T-cell (primary cell): ENCODE data around the gene TK1. TPM values are rescaled to one million over a fixed set of nuclear protein-coding genes. Genes with fewer than 3 reads are reported as not detected.

Experiments
- ATAC-seq, 4 experiments: fragments of 200-7000 bp in 3 of 4; fragments of 150-1000 bp in 1 of 4; cut with Tn5 transposase; replicated peaks in 1 of 4; 1 replicate in 3 of 4; 2 replicates in 1 of 4; pipeline ENCODE4 v1.10.0; 2021; ENCODE audit warnings: moderate library complexity in 3 of 4, mild to moderate bottlenecking in 2 of 4, moderate number of reproducible peaks in 1 of 4
- CTCF ChIA-PET, 2 donors: fragments of 300-600 bp; sonication (Branson Sonifier 250); formaldehyde crosslinking; loops; one replicate each; lab custom pipeline; 2022; ENCODE audit warnings: antibody characterized with exemption in 2 of 2; lab: Charles Lee
- POLR2A ChIA-PET, 2 donors: fragments of 300-600 bp; sonication (Branson Sonifier 250); formaldehyde crosslinking; loops; one replicate each; lab custom pipeline; 2022; ENCODE audit warnings: antibody characterized with exemption in 2 of 2; lab: Charles Lee
- DNase-seq, 35 experiments: peaks; one replicate each; pipeline versions ENCODE4 v3.0.0 to v3.0.0-alpha.2; 2013 to 2023
- H3K27ac ChIP-seq: one replicate; pipeline ENCODE4 v1.5.1; 2013; ENCODE audit warnings: low read length
- H3K27me3 ChIP-seq, 2 experiments: replicated peaks in 1 of 2; 1 replicate in 1 of 2; 2 replicates in 1 of 2; pipeline versions ENCODE4 v1.6.1 to v1.7.0; 2013; ENCODE audit warnings: low read length in 1 of 2, mixed read lengths in 1 of 2; ENCODE audit not compliant: control insufficient read depth in 2 of 2, insufficient read depth in 2 of 2; ENCODE audit errors: extremely low read depth in 1 of 2
- H3K36me3 ChIP-seq, 2 donors: 1 replicate in 1 of 2; 2 replicates in 1 of 2; pipeline versions ENCODE4 v1.6.1 to v1.7.0; 2013; ENCODE audit warnings: low read length in 1 of 2; ENCODE audit not compliant: control insufficient read depth in 2 of 2, insufficient read depth in 1 of 2; ENCODE audit errors: extremely low read depth in 1 of 2
- H3K4me1 ChIP-seq, 2 experiments: 1 replicate in 1 of 2; 2 replicates in 1 of 2; pipeline versions ENCODE4 v1.6.1 to v1.7.0; 2013; ENCODE audit warnings: low read length in 2 of 2, mixed read lengths in 1 of 2; ENCODE audit not compliant: insufficient read depth in 2 of 2, control insufficient read depth in 1 of 2; ENCODE audit errors: extremely low read depth in 1 of 2
- H3K4me3 ChIP-seq, 2 donors: 1 replicate in 1 of 2; 2 replicates in 1 of 2; pipeline versions ENCODE4 v1.5.1 to v1.7.0; 2013; ENCODE audit warnings: mild to moderate bottlenecking in 2 of 2, low read length in 1 of 2, moderate library complexity in 1 of 2; ENCODE audit not compliant: control insufficient read depth in 1 of 2; ENCODE audit errors: extremely low read depth in 1 of 2
- H3K9me3 ChIP-seq: 2 replicates; pipeline ENCODE4 v1.7.0; 2013
- H3K27ac Mint-ChIP-seq, 2 donors: one replicate each; pipeline ENCODE4 v1.8.0; 2020 to 2021; ENCODE audit warnings: mild to moderate bottlenecking in 2 of 2, mixed read lengths in 2 of 2
- H3K27me3 Mint-ChIP-seq, 2 donors: one replicate each; pipeline ENCODE4 v1.8.0; 2021 to 2022; ENCODE audit warnings: mixed read lengths in 2 of 2
- H3K36me3 Mint-ChIP-seq: one replicate; pipeline ENCODE4 v1.8.0; 2021; ENCODE audit warnings: mixed read lengths
- H3K4me1 Mint-ChIP-seq, 3 donors: one replicate each; pipeline ENCODE4 v1.8.0; 2020 to 2022; ENCODE audit warnings: mixed read lengths in 3 of 3, mild to moderate bottlenecking in 1 of 3
- H3K4me3 Mint-ChIP-seq, 3 donors: one replicate each; pipeline ENCODE4 v1.8.0; 2020 to 2022; ENCODE audit warnings: mild to moderate bottlenecking in 3 of 3, mixed read lengths in 3 of 3, moderate library complexity in 3 of 3
- H3K9me3 Mint-ChIP-seq, 3 donors: one replicate each; pipeline ENCODE4 v1.8.0; 2020 to 2022; ENCODE audit warnings: mixed read lengths in 3 of 3
- WGBS: methylation state at CpG from one replicate; pipeline ENCODE4 v1.1.5; 2013; ENCODE audit warnings: missing lambda C conversion rate; ENCODE audit not compliant: insufficient coverage; 5-methylcytosine and 5-hydroxymethylcytosine counted together
- total RNA-seq, 35 experiments: library from RNA in 6 of 35; stranded (reverse) in 6 of 35; fragments of 120-200 nt in 1 of 35; gene quantifications; one replicate each; pipeline versions ENCODE4 v1.2.1 to v1.2.4 and lab custom pipeline; 2013 to 2026

TK1 gene
- total RNA-seq, 5 donors from 2014 or later (not counting 1 experiment from before 2014, with no cell fraction given) = 1.6 to 3.3 (median 2.2) TPM

DNA sequence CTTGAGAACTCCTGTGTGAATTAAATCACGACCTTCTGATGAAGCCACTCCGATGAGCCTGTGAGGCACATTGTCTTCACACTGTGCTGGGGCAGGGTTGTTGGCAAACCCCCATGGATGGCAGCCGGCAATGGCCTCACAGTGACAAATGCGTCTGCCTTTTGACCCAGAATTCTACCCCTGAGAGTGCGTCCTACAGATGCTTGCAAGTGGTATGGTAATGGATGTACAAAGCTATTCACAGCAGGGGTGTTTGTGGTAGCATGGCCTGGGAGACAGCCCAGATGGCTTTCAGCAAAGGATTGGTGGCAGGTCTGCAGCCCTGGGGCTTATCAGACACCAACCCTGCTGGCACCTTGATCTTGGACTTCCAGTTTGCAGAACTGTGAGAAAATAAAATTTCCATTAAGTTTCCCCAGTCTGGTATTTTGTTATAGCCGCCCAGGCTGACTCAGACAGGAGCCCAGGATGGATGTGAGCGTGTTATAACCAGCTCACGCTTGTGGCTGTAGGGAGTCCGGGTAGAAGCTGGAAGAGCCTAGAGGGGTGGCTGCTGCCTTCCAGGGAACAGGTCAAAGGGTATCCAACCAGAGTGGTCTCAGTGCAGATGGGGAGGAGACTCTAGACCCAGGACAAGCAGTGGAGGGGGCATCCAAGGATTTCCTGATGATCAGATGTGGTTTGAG lies 10.4 kb upstream of the TK1 start:
- H3K27me3 Mint-ChIP-seq = no peaks in the 10 kb centered on the region
- ATAC-seq = no peak
- no peak overlapping the region for H3K27ac ChIP-seq
- H3K27me3 ChIP-seq = no peaks in the 10 kb centered on the region
- no peaks in the 10 kb centered on the region for H3K4me1 ChIP-seq
- H3K36me3 Mint-ChIP-seq = no peaks in the 10 kb centered on the region
- no peak for DNase-seq
- no peaks in the 10 kb centered on the region for H3K9me3 Mint-ChIP-seq
- no peak overlapping the region for H3K4me3 Mint-ChIP-seq
- H3K36me3 ChIP-seq = no peaks in the 10 kb centered on the region
- H3K27ac Mint-ChIP-seq = no peak overlapping the region
- H3K4me1 Mint-ChIP-seq = peaks cover 0 to 2% (median 0%) of the 10 kb centered on the region in 3 donors
- ChIA-PET POLR2A (no interaction called here), CTCF (interaction anchor here in 1 of 2 donors (0.5 kb wide), 1 partner anchor 20 kb away, joined by 5 read pairs; no protein-coding TSS in a partner anchor)
- H3K4me3 ChIP-seq = no peak overlapping the region
- WGBS = 98% methylated on average over 9 of the region's 9 CpGs
- no peaks in the 10 kb centered on the region for H3K9me3 ChIP-seq

DNA sequence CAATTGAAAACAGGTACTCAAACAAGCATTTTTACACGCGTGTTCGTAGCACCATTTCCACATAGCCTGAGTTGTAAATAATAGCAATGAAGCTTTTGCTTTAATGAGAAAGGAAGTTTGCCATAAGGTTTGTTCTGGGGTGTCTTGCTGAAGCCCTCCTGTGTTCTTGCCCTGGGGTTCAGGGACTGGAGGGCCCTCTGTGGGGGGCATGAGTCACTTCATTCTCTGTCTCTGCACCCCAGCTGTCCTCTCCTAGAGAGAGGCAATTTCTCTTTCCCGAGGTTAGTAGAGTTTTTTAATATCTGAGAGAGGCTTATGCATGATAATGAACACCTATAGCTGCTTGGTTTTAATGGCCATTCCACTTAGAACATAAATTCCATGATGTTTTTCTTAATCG lies 9.9 kb upstream of the TK1 start:
- H3K27me3 ChIP-seq = no peaks in the 10 kb centered on the region
- no peak overlapping the region for H3K4me3 ChIP-seq
- H3K9me3 ChIP-seq = no peaks in the 10 kb centered on the region
- H3K4me3 Mint-ChIP-seq = no peak overlapping the region
- ChIA-PET CTCF (no interaction called here), POLR2A (no interaction called here)
- H3K4me1 ChIP-seq = no peaks in the 10 kb centered on the region
- peaks cover 0 to 2% (median 0%) of the 10 kb centered on the region in 3 donors for H3K4me1 Mint-ChIP-seq
- DNase-seq (no peak), ATAC-seq (no peak)
- no peaks in the 10 kb centered on the region for H3K9me3 Mint-ChIP-seq
- no peak overlapping the region for H3K27ac ChIP-seq
- no peaks in the 10 kb centered on the region for H3K36me3 Mint-ChIP-seq
- 83% methylated on average over 1 of the region's 5 CpGs for WGBS
- no peak overlapping the region for H3K27ac Mint-ChIP-seq
- no peaks in the 10 kb centered on the region for H3K36me3 ChIP-seq
- no peaks in the 10 kb centered on the region for H3K27me3 Mint-ChIP-seq

DNA sequence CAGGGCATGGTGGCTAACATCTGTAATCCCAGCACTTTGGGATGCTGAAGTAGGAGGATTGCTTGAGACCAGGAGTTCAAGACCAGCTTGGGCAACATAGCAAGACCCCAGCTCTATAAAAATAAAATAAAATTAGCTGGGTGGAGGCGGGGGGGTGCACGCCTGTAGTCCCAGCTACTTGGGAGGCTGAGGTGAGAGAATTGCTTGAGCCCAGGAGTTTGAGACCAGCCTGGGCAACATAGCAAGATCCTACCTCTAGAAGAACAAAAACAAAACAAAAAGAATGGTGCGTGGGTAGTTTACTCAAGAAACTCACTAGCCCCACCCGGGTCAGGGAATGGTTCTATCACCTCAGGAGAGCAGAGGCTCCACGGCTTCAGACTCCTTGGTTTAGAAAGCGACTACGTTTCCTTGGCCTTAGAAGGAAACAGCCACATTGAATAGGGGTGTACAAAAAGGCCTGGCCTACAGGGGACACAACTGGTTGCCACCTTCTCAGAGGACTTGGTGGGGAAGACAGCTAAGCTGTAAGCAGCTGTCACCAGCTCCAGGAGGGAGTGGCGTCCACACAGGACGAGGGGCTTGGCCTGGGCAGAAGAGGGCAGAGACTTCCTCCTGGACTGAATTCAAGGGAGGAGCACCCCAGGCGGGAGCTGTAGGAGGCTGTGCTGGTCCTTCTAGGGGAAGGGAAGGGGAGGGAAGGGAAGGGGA lies 716 bp downstream of the TK1 start:
- ChIA-PET POLR2A (no interaction called here), CTCF (interaction anchor here (0.6 to 1.0 kb wide), 3 partner anchors 46 to 1808 kb away, joined by 4 to 5 read pairs (median 5); no protein-coding TSS in a partner anchor)
- no peak for ATAC-seq
- Mint-ChIP-seq H3K9me3 (no peaks in the 10 kb centered on the region), H3K27me3 (no peaks in the 10 kb centered on the region), H3K4me1 (peaks cover 0 to 12% (median 8%) of the 10 kb centered on the region in 3 donors), H3K4me3 (peak overlapping the region; percentile 61 to 64 (median 63)), H3K36me3 (no peaks in the 10 kb centered on the region), H3K27ac (peak overlapping the region in 1 of 2 donors; percentile 17)
- Histone ChIP-seq H3K4me1 (peaks cover 0 to 16% of the 10 kb centered on the region in 2 experiments), H3K27me3 (no peaks in the 10 kb centered on the region), H3K36me3 (no peaks in the 10 kb centered on the region), H3K9me3 (no peaks in the 10 kb centered on the region), H3K4me3 (no peak overlapping the region), H3K27ac (no peak overlapping the region)
- no peak for DNase-seq
- WGBS = 83% methylated on average over 4 of the region's 10 CpGs

DNA sequence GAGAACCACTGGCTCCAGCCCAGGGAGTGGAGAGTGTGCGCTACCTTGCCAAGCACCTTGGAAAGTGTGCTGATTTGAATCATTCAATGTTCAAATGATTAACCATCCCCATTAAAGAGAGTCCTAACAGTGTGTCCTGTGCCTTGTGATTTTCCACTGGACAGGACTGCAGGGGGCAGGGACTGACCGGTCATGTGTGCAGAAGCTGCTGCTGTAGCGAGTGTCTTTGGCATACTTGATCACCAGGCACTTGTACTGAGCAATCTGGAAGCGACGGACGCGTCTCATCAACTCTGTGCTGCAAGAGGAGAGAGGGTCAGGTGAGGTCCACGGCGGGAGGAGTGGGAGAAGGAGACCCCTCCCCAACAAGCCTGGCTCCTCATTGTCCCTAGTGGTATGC lies 2.0 kb downstream of the TK1 start:
- H3K4me3 Mint-ChIP-seq = peak overlapping the region in 1 of 3 donors; percentile 29
- Histone ChIP-seq H3K4me3 (no peak overlapping the region), H3K36me3 (no peaks in the 10 kb centered on the region), H3K4me1 (peaks cover 0 to 18% of the 10 kb centered on the region in 2 experiments), H3K27ac (no peak overlapping the region), H3K27me3 (no peaks in the 10 kb centered on the region), H3K9me3 (no peaks in the 10 kb centered on the region)
- H3K27ac Mint-ChIP-seq = peak overlapping the region in 1 of 2 donors; percentile 28
- no peak for ATAC-seq
- no peaks in the 10 kb centered on the region for H3K9me3 Mint-ChIP-seq
- H3K36me3 Mint-ChIP-seq = no peaks in the 10 kb centered on the region
- 91% methylated on average over 6 of the region's 9 CpGs for WGBS
- ChIA-PET POLR2A (no interaction called here), CTCF (no interaction called here)
- H3K4me1 Mint-ChIP-seq = peaks cover 0 to 19% (median 13%) of the 10 kb centered on the region in 3 donors
- no peak for DNase-seq
- no peaks in the 10 kb centered on the region for H3K27me3 Mint-ChIP-seq

DNA sequence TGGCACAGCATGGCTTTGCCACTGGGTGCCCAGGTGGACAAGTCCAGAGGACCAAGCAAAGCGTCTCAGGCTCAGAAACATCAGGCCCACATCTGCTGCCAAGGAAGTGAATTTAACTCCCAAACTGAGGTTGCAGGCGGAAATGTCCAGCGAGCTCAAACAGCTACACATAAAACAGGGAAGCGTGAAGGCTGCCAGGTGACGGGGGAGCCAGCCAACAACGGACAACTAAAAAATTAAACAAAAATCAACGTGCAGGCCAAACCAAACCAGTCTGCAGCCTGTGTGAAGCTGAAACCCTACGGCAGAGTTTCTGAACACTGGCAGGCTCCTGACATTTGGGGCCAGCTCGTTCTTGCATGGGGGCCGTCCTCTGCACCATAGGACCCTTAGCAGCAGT lies 2.5 kb downstream of the TK1 start:
- no peaks in the 10 kb centered on the region for H3K9me3 Mint-ChIP-seq
- no peak for DNase-seq
- no peak overlapping the region for H3K4me3 Mint-ChIP-seq
- H3K36me3 Mint-ChIP-seq = no peaks in the 10 kb centered on the region
- 96% methylated on average over 8 of the region's 10 CpGs for WGBS
- Histone ChIP-seq H3K4me1 (peaks cover 0 to 23% of the 10 kb centered on the region in 2 experiments), H3K4me3 (no peak overlapping the region), H3K36me3 (no peaks in the 10 kb centered on the region), H3K27me3 (no peaks in the 10 kb centered on the region), H3K9me3 (no peaks in the 10 kb centered on the region), H3K27ac (no peak overlapping the region)
- ChIA-PET POLR2A (no interaction called here), CTCF (no interaction called here)
- H3K27me3 Mint-ChIP-seq = no peaks in the 10 kb centered on the region
- no peak for ATAC-seq
- peaks cover 0 to 19% (median 13%) of the 10 kb centered on the region in 3 donors for H3K4me1 Mint-ChIP-seq
- H3K27ac Mint-ChIP-seq = no peak overlapping the region

DNA sequence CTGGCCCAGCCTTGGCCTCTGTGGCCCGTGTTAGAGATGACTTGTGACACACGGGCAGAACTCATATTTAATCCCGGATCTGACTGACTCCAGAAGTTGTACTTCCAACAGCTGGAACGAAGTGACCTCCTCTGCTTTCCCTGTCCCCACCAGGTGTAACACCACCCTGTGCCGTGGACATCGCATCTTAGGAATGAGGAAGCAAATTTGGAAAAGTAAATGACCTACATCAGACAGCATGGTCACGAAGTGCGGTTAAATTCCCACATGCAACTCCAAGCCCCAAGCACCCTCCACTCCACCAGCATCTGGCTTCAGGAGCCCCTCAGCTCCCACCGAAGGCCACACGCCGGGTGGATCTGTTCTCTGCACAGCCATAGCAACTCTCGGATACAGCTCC lies 2.9 kb downstream of the TK1 start:
- Mint-ChIP-seq H3K36me3 (no peaks in the 10 kb centered on the region), H3K9me3 (no peaks in the 10 kb centered on the region), H3K4me3 (no peak overlapping the region), H3K4me1 (peaks cover 0 to 19% (median 13%) of the 10 kb centered on the region in 3 donors), H3K27me3 (no peaks in the 10 kb centered on the region), H3K27ac (no peak overlapping the region)
- no peaks in the 10 kb centered on the region for H3K9me3 ChIP-seq
- DNase-seq (no peak), ATAC-seq (no peak)
- H3K27ac ChIP-seq = no peak overlapping the region
- ChIA-PET POLR2A (no interaction called here), CTCF (no interaction called here)
- H3K4me1 ChIP-seq = peaks cover 0 to 24% of the 10 kb centered on the region in 2 experiments
- H3K27me3 ChIP-seq = no peaks in the 10 kb centered on the region
- WGBS = 97% methylated on average over 5 of the region's 12 CpGs
- H3K36me3 ChIP-seq = no peaks in the 10 kb centered on the region
- H3K4me3 ChIP-seq = no peak overlapping the region
